ENCODE results near the gene ATP9B. TPM values are rescaled to one million over a fixed set of nuclear protein-coding genes. Genes with fewer than 3 reads are reported as not detected.
"Not testable (repeated sequence)": the region's sequence is repeated elsewhere in the genome, so short reads cannot be mapped to it uniquely, and the experiment has no call there.

Gene ATP9B
- total RNA-seq, 1 donor from 2014 or later: 15.8 TPM

GRCh38 chr18:79166702-79167101, 97.5 kb downstream of the ATP9B start:
- TF ChIP-seq, protein P1, sequence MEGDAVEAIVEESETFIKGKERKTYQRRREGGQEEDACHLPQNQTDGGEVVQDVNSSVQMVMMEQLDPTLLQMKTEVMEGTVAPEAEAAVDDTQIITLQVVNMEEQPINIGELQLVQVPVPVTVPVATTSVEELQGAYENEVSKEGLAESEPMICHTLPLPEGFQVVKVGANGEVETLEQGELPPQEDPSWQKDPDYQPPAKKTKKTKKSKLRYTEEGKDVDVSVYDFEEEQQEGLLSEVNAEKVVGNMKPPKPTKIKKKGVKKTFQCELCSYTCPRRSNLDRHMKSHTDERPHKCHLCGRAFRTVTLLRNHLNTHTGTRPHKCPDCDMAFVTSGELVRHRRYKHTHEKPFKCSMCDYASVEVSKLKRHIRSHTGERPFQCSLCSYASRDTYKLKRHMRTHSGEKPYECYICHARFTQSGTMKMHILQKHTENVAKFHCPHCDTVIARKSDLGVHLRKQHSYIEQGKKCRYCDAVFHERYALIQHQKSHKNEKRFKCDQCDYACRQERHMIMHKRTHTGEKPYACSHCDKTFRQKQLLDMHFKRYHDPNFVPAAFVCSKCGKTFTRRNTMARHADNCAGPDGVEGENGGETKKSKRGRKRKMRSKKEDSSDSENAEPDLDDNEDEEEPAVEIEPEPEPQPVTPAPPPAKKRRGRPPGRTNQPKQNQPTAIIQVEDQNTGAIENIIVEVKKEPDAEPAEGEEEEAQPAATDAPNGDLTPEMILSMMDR (IDR thresholded peaks at IDR 0.05): no peak
- Mint-ChIP-seq H3K36me3 (ENCODE audit: low read depth) (peaks cover 11% of the 10 kb centered on the region), H3K27ac (ENCODE audit: unreplicated experiment) (no peak overlapping the region), H3K4me3 (ENCODE audit: unreplicated experiment) (no peak overlapping the region), H3K27me3 (ENCODE audit: low read depth) (no peaks in the 10 kb centered on the region), H3K9me3 (ENCODE audit: low read depth) (no peaks in the 10 kb centered on the region), H3K4me1 (ENCODE audit: low read depth) (no peaks in the 10 kb centered on the region)
- no peak for DNase-seq (ENCODE audit: low spot score)

DNA sequence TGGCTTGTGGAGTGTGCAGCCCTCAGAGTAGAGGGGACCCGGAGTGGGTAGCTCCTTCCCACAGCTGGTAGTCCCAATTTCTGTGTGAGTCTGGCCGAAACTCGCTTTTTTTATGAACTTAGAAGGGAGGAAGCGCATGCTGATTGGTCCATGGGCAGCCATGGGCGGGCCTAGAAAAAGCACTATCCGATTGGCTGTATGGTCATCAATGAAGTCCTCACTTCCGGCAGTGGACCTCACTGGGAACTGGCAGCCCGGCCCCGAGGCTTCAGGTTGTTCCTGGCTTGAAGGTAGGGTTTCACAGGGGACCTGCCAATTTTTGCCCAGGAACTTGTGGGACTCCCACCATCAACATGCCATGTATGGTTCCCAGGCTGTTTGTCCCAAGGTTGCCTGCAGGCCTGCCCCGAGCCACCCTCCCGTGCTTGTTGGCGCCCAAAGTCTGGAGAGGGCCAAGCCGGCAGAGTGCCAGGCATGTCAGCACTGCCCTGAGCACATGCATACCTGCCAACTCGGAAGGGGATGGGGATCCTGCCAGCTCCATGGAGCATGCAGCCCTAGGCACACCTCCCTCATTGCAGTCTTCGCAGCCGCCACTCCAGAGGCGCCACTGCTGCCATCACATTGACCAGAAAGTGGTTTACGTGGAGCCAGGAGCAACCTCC, 98.5 kb downstream of the ATP9B start:
- Mint-ChIP-seq H3K27ac (ENCODE audit: unreplicated experiment) (no peak overlapping the region), H3K4me1 (ENCODE audit: low read depth) (no peaks in the 10 kb centered on the region), H3K9me3 (ENCODE audit: low read depth) (no peaks in the 10 kb centered on the region), H3K27me3 (ENCODE audit: low read depth) (no peaks in the 10 kb centered on the region), H3K36me3 (ENCODE audit: low read depth) (peaks cover 11% of the 10 kb centered on the region), H3K4me3 (ENCODE audit: unreplicated experiment) (no peak overlapping the region)
- DNase-seq (ENCODE audit: low spot score): no peak
- TF ChIP-seq, protein P1 (IDR thresholded peaks at IDR 0.05): no peak

DNA sequence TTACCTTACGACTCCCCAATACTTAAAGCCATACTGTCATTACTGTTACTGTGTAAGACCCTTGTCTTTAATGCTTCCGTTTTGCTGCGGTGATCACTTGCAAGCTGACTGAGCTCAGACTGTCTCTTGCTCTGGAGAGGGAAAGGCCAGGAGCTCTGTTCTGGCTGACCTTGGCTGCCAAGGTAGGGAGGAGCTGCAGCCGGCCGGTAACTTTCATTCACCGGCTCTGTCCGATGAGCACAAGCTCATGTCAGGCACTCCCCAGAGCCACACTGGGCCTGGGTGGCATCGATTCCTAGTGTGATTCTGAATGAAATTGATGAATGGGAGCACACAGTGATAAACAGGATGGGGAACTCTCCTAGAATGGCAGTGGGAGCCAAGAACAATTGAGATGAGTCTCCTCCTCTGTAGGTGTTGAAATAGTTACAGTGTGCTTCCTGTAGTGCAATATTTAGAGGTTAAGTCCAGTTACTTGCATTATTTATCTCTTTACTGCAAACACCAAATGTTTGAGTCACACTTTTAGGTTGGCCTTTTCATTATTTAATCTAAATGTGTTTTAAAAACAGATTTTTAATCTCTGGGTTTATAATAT, 100.9 kb downstream of the ATP9B start:
- H3K9me3 Mint-ChIP-seq (ENCODE audit: low read depth): no peaks in the 10 kb centered on the region
- no peak overlapping the region for H3K4me3 Mint-ChIP-seq (ENCODE audit: unreplicated experiment)
- H3K27me3 Mint-ChIP-seq (ENCODE audit: low read depth): no peaks in the 10 kb centered on the region
- H3K27ac Mint-ChIP-seq (ENCODE audit: unreplicated experiment): no peak overlapping the region
- no peaks in the 10 kb centered on the region for H3K4me1 Mint-ChIP-seq (ENCODE audit: low read depth)
- TF ChIP-seq, protein P1 (IDR thresholded peaks at IDR 0.05): no peak
- H3K36me3 Mint-ChIP-seq (ENCODE audit: low read depth): peaks cover 14% of the 10 kb centered on the region
- no peak for DNase-seq (ENCODE audit: low spot score)

DNA sequence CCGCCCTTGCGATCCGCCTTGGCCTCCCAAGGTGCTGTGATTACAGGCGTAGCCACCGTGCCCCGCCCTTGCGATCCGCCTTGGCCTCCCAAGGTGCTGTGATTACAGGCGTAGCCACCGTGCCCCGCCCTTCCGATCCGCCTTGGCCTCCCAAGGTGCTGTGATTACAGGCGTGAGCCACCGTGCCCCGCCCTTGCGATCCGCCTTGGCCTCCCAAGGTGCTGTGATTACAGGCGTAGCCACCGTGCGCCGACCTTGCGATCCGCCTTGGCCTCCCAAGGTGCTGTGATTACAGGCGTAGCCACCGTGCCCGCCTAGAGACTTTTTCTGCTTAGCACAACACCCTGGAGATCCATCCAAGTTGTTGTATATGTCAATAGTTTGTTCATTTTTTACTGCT, 103.1 kb downstream of the ATP9B start:
- not testable (repeated sequence) for H3K27me3 Mint-ChIP-seq (ENCODE audit: low read depth); H3K4me1 Mint-ChIP-seq (ENCODE audit: low read depth); H3K27ac Mint-ChIP-seq (ENCODE audit: unreplicated experiment); H3K36me3 Mint-ChIP-seq (ENCODE audit: low read depth); H3K9me3 Mint-ChIP-seq (ENCODE audit: low read depth); DNase-seq (ENCODE audit: low spot score); H3K4me3 Mint-ChIP-seq (ENCODE audit: unreplicated experiment)

- Mint-ChIP-seq H3K9me3 (ENCODE audit: low read depth) (no peaks in the 10 kb centered on the region), H3K4me1 (ENCODE audit: low read depth) (no peaks in the 10 kb centered on the region), H3K36me3 (ENCODE audit: low read depth) (peaks cover 6% of the 10 kb centered on the region), H3K4me3 (ENCODE audit: unreplicated experiment) (no peak overlapping the region), H3K27ac (ENCODE audit: unreplicated experiment) (no peak overlapping the region), H3K27me3 (ENCODE audit: low read depth) (no peaks in the 10 kb centered on the region)
- TF ChIP-seq, protein P1 (IDR thresholded peaks at IDR 0.05): no peak
- no peak for DNase-seq (ENCODE audit: low spot score)
Observed at GRCh38 chr18:79173742-79174141, 104.5 kb downstream of the ATP9B start.

GRCh38 chr18:79178113-79178531, 108.9 kb downstream of the ATP9B start:
- Mint-ChIP-seq H3K4me3 (ENCODE audit: unreplicated experiment) (no peak overlapping the region), H3K27ac (ENCODE audit: unreplicated experiment) (no peak overlapping the region), H3K9me3 (ENCODE audit: low read depth) (no peaks in the 10 kb centered on the region), H3K4me1 (ENCODE audit: low read depth) (peaks cover 3% of the 10 kb centered on the region), H3K27me3 (ENCODE audit: low read depth) (no peaks in the 10 kb centered on the region), H3K36me3 (ENCODE audit: low read depth) (peaks cover 5% of the 10 kb centered on the region)
- DNase-seq (ENCODE audit: low spot score): no peak
- TF ChIP-seq, protein P1 (IDR thresholded peaks at IDR 0.05): no peak

All from chondrocyte (in vitro differentiated cells).